AG04450 (cell line): ENCODE measurements around the gene TMEM39A. TPM values are rescaled to one million over a fixed set of nuclear protein-coding genes. Genes with fewer than 3 reads are reported as not detected.

Experiments
- CTCF ChIA-PET: fragments of 300-600, 350-600 bp; formaldehyde crosslinking; extraction: SDS; loops from one replicate; lab custom pipeline; 2022; ENCODE audit warnings: antibody characterized with exemption, inconsistent platforms; lab: Charles Lee
- POLR2A ChIA-PET: fragments of 350-600 bp; formaldehyde crosslinking; extraction: SDS; loops from one replicate; lab custom pipeline; 2021; ENCODE audit warnings: antibody characterized with exemption, inconsistent platforms; lab: Yijun Ruan, JAX
- DNase-seq: peaks from one replicate; pipeline ENCODE4 v3.0.0-alpha.2; 2011; ENCODE audit warnings: low read depth, low spot score
- H3K27ac ChIP-seq: one replicate; pipeline ENCODE4 v1.5.1; 2012; ENCODE audit warnings: low read depth, low read length, control low read depth
- H3K27me3 ChIP-seq: one replicate; pipeline ENCODE4 v1.6.0; 2012; ENCODE audit warnings: low read length; ENCODE audit not compliant: control insufficient read depth, insufficient read depth
- H3K4me3 ChIP-seq: 2 replicates; pipeline ENCODE4 v1.5.1; 2011; ENCODE audit warnings: mild to moderate bottlenecking, low read depth, low read length, control low read depth
- H3K9me3 ChIP-seq: 2 replicates; pipeline ENCODE4 v1.5.1; 2012; ENCODE audit warnings: low read length; ENCODE audit not compliant: control insufficient read depth, insufficient read depth
- polyA plus RNA-seq: library from polyadenylated mRNA; depleted of rRNA; stranded (reverse); fragments of >200 nt; gene quantifications from 2 replicates; pipeline ENCODE4 v1.2.3, GENCODE V29; 2011
- TF ChIP-seq, protein P1 (sequence below): IDR thresholded peaks from 2 replicates; pipeline ENCODE4 v1.5.1; 2011; ENCODE audit warnings: low read depth, low read length, control low read depth, inconsistent platforms

TMEM39A gene
- polyA plus RNA-seq, 1 experiment: 34.3 TPM

- no peak overlapping the region for H3K27ac ChIP-seq
- TF ChIP-seq, protein P1, sequence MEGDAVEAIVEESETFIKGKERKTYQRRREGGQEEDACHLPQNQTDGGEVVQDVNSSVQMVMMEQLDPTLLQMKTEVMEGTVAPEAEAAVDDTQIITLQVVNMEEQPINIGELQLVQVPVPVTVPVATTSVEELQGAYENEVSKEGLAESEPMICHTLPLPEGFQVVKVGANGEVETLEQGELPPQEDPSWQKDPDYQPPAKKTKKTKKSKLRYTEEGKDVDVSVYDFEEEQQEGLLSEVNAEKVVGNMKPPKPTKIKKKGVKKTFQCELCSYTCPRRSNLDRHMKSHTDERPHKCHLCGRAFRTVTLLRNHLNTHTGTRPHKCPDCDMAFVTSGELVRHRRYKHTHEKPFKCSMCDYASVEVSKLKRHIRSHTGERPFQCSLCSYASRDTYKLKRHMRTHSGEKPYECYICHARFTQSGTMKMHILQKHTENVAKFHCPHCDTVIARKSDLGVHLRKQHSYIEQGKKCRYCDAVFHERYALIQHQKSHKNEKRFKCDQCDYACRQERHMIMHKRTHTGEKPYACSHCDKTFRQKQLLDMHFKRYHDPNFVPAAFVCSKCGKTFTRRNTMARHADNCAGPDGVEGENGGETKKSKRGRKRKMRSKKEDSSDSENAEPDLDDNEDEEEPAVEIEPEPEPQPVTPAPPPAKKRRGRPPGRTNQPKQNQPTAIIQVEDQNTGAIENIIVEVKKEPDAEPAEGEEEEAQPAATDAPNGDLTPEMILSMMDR: no peak
- H3K4me3 ChIP-seq: no peak overlapping the region
- POLR2A ChIA-PET: no interaction called here
- peaks cover 9% of the 10 kb centered on the region; the same call in 1 of the 2 replicates for H3K9me3 ChIP-seq
- H3K27me3 ChIP-seq: no peaks in the 10 kb centered on the region
- DNase-seq: no peak
- CTCF ChIA-PET: interaction anchor here (0.6 to 1.2 kb wide), 3 partner anchors 11 to 1225 kb away, joined by 3 read pairs; no protein-coding TSS in a partner anchor
Measured at GRCh38 chr3:119428538-119428937, 34.9 kb downstream of the TMEM39A start.

DNA sequence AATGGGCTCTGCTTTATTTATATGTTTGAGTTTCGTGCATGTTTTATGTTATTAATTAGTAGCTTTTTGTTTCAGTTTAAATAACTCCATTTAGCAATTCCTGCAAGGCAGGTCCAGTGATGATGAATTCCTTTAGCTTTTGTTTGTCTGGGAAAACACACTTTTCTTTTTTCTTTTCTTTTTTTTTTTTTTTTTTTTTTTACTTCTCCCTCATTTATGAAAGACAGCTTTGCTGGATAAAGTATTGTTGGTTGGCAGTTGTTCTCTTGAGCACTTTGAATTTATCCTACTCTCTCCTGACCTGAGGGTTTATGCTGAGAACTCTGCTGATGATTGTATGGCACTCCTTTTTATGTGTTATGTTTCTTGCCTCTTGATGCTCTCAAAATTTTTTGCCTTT, 35.7 kb downstream of the TMEM39A start:
- DNase-seq: no peak
- Histone ChIP-seq H3K9me3 (peaks cover 9% of the 10 kb centered on the region; the same call in 1 of the 2 replicates), H3K27me3 (no peaks in the 10 kb centered on the region), H3K27ac (no peak overlapping the region), H3K4me3 (no peak overlapping the region)
- CTCF ChIA-PET: interaction anchor here (0.7 kb wide), 1 partner anchor 282 kb away, joined by 3 read pairs; the partner anchor contains the start of gene TEX55
- TF ChIP-seq, protein P1: no peak
- POLR2A ChIA-PET: no interaction called here

DNA sequence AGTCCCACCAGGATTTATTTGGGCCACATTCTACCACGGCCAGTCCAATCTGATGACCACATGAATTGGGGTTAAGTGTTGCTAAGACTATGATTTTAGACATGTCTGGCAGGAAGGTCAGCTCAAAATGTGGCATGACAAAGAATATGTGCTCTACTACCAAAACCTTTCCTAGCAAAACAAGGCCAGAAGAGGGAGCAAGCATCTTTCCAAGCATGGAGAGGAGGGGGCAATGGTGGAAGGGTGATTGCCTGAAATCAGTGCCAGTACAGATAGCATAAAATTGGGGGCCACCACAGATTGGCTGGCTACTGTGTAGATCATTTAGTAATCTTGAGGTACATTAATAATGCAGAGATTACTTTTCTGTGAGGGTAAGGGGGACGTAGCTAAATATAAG, 43.2 kb downstream of the TMEM39A start:
- POLR2A ChIA-PET: no interaction called here
- Histone ChIP-seq H3K27ac (no peak overlapping the region), H3K9me3 (0 out of 2 replicates have a peak, but pooled peaks cover 2% of the 10 kb centered on the region), H3K27me3 (no peaks in the 10 kb centered on the region), H3K4me3 (no peak overlapping the region)
- CTCF ChIA-PET: no interaction called here
- TF ChIP-seq, protein P1: 0 out of 2 replicates have a peak, but pooled peaks have one; percentile 12
- no peak for DNase-seq

- ChIA-PET CTCF (interaction anchor here (0.7 kb wide), 1 partner anchor 21 kb away, joined by 8 read pairs; no protein-coding TSS in a partner anchor), POLR2A (no interaction called here)
- no peak overlapping the region for H3K27ac ChIP-seq
- no peak for DNase-seq
- H3K4me3 ChIP-seq: no peak overlapping the region
- H3K27me3 ChIP-seq: no peaks in the 10 kb centered on the region
- H3K9me3 ChIP-seq: no peaks in the 10 kb centered on the region
- TF ChIP-seq, protein P1: no peak
Measured at GRCh38 chr3:119418641-119419040, 44.8 kb downstream of the TMEM39A start.

DNA sequence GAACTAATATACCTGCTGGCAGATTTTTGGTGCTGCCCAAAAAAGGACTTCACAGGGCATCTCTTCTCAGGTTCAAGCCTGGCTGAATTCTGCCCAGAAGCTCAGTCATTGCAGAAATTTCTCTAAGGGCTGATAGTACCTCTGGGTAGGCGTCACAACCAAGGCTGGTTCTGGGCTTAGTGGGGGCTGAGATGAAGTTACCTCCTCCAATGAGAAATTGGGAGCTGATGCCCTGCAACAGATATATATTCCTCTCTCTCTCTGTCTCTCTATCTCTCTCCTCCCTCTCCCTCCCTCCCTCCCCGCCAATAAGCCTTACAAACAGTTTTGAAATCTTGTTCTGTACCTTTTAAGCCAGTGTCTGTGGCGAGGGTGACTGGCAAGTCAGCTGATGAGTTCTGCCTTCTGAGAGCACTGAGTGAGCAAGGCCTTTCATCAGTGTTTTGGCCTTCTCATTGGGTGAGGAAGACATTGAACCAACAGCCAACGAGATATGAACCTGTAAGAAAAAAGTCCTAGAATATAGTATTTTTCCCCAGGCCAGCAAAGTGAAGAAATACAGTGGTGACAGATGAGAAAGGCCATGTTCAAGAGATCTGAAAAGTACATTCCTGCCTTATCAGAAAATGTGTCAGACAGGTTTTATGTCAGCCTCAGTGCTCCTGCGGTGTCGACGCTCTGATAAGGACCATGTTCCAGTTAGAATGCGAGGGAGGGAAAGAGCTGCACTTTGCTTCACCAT, 45.5 kb downstream of the TMEM39A start:
- POLR2A ChIA-PET: no interaction called here

More for the DNA sequence above, 45.5 kb downstream of the TMEM39A start:
- H3K4me3 ChIP-seq: no peak overlapping the region
- no peaks in the 10 kb centered on the region for H3K9me3 ChIP-seq
- CTCF ChIA-PET: no interaction called here
- DNase-seq: no peak
- TF ChIP-seq, protein P1: no peak
- H3K27me3 ChIP-seq: no peaks in the 10 kb centered on the region
- H3K27ac ChIP-seq: no peak overlapping the region
